H1 (cell line): ENCODE measurements around the gene GSK3B.

ENCODE experiments used
- CHD1 ChIP-seq: IDR thresholded peaks from 2 replicates; pipeline ENCODE4 v1.6.1; 2012; ENCODE audit warnings: low read depth, low read length, improper control_type of control experiment
- JUN ChIP-seq: IDR thresholded peaks from 2 replicates; pipeline ENCODE4 v1.6.1; 2011; ENCODE audit warnings: low read depth, mild to moderate bottlenecking, improper control_type of control experiment, low read length
- POLR2A ChIP-seq, 2 experiments: IDR thresholded peaks; 1 replicate in 1 of 2; 2 replicates in 1 of 2; pipeline ENCODE4 v1.6.1; 2011; ENCODE audit warnings: low read depth in 2 of 2, low read length in 2 of 2, mild to moderate bottlenecking in 2 of 2; ENCODE audit errors: control extremely low read depth in 1 of 2
- SP1 ChIP-seq: IDR thresholded peaks from 2 replicates; pipeline ENCODE4 v1.6.1; 2011; ENCODE audit warnings: low read depth, low read length
- TAF1 ChIP-seq: IDR thresholded peaks from 2 replicates; pipeline ENCODE4 v1.6.1; 2011; ENCODE audit warnings: mild to moderate bottlenecking, low read depth, low read length
- ZNF274 ChIP-seq: IDR thresholded peaks from 2 replicates; pipeline ENCODE4 v1.7.0; 2012; ENCODE audit warnings: low read length, borderline replicate concordance; ENCODE audit errors: extremely low read depth

DNA sequence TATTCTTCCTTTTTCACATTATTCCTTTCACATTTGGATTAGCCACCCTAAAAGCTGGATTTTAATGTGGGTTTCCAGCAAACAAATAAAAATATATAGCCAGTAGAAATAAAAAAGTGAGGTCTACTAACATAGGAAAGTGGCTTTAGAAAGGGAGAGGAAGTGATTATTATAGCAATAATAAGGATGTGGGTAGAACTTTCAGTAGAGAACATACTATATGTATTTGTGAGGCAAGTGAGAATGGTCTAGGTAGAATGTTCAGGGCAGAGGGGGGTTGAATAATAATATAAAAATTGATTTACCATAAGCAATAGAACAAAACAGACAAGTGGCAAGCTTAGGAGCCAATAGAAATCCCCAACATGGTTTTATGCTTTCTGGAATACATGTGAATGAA is 223.7 kb downstream of the GSK3B start:
- TF ChIP-seq ZNF274 (no peak), JUN (no peak), TAF1 (no peak), POLR2A (IDR thresholded peaks at IDR 0.05; ENCODE audit: control extremely low read depth in 1 of 2, low read depth in 2 of 2, low read length in 2 of 2) (no peak), SP1 (no peak), CHD1 (no peak)
